ENCODE data around the gene URB1.

- TF ChIP-seq CTCF (conservative IDR thresholded peaks at IDR 0.05; ENCODE audit: low read depth in 2 of 2) (no peak), EZH2 (IDR thresholded peaks at IDR 0.05; ENCODE audit: low read depth, unreplicated experiment) (no peak)
These were observed 113.5 kb downstream of the URB1 start for GRCh38 chr21:32279377-32279680.
